ENCODE data around the gene CDC14A.
"Not testable (repeated sequence)": the region's sequence is repeated elsewhere in the genome, so short reads cannot be mapped to it uniquely, and the experiment has no call there.

The CDC14A gene

GRCh38 chr1:100362821-100363466 lies 10.6 kb downstream of the CDC14A start:
- no peak for DNase-seq (ENCODE audit: low read depth in 2 of 2)

GRCh38 chr1:100363831-100364230 lies 11.5 kb downstream of the CDC14A start:
- DNase-seq (ENCODE audit: low read depth in 2 of 2), result no peak

- no peak for DNase-seq (ENCODE audit: low read depth in 2 of 2)
Observed at GRCh38 chr1:100364697-100365096, 12.4 kb downstream of the CDC14A start.

GRCh38 chr1:100366209-100366525 lies 13.9 kb downstream of the CDC14A start:
- no peak for DNase-seq (ENCODE audit: low read depth in 2 of 2)

- DNase-seq (ENCODE audit: low read depth in 2 of 2), result not testable (repeated sequence)
Observed at GRCh38 chr1:100369339-100369738, 17.0 kb downstream of the CDC14A start.

- not testable (repeated sequence) for DNase-seq (ENCODE audit: low read depth in 2 of 2)
Observed at GRCh38 chr1:100373953-100374352, 21.6 kb downstream of the CDC14A start.

- not testable (repeated sequence) for DNase-seq (ENCODE audit: low read depth in 2 of 2)
Observed at GRCh38 chr1:100376890-100377289, 24.6 kb downstream of the CDC14A start.

GRCh38 chr1:100377590-100378361 lies 25.5 kb downstream of the CDC14A start:
- DNase-seq (ENCODE audit: low read depth in 2 of 2), result no peak

GRCh38 chr1:100378956-100379355 lies 26.6 kb downstream of the CDC14A start:
- DNase-seq (ENCODE audit: low read depth in 2 of 2), result no peak

GRCh38 chr1:100380635-100381034 lies 28.3 kb downstream of the CDC14A start:
- no peak for DNase-seq (ENCODE audit: low read depth in 2 of 2)

GRCh38 chr1:100382657-100383056 lies 30.4 kb downstream of the CDC14A start:
- no peak for DNase-seq (ENCODE audit: low read depth in 2 of 2)

GRCh38 chr1:100383743-100384405 lies 31.6 kb downstream of the CDC14A start:
- no peak for DNase-seq (ENCODE audit: low read depth in 2 of 2)

GRCh38 chr1:100387209-100387608 lies 34.9 kb downstream of the CDC14A start:
- no peak for DNase-seq (ENCODE audit: low read depth in 2 of 2)

- no peak for DNase-seq (ENCODE audit: low read depth in 2 of 2)
Observed at GRCh38 chr1:100387657-100388350, 35.5 kb downstream of the CDC14A start.

- DNase-seq (ENCODE audit: low read depth in 2 of 2), result no peak
Observed at GRCh38 chr1:100390531-100390930, 38.2 kb downstream of the CDC14A start.

GRCh38 chr1:100391675-100392074 lies 39.4 kb downstream of the CDC14A start:
- DNase-seq (ENCODE audit: low read depth in 2 of 2), result no peak

GRCh38 chr1:100392756-100393155 lies 40.5 kb downstream of the CDC14A start:
- DNase-seq (ENCODE audit: low read depth in 2 of 2), result no peak

GRCh38 chr1:100394285-100394684 lies 42.0 kb downstream of the CDC14A start:
- DNase-seq (ENCODE audit: low read depth in 2 of 2), result no peak

GRCh38 chr1:100395913-100396312 lies 43.6 kb downstream of the CDC14A start:
- DNase-seq (ENCODE audit: low read depth in 2 of 2), result no peak

GRCh38 chr1:100396651-100397050 lies 44.3 kb downstream of the CDC14A start:
- no peak for DNase-seq (ENCODE audit: low read depth in 2 of 2)

- DNase-seq (ENCODE audit: low read depth in 2 of 2), result no peak
Observed at GRCh38 chr1:100397681-100398080, 45.4 kb downstream of the CDC14A start.

GRCh38 chr1:100398648-100399047 lies 46.3 kb downstream of the CDC14A start:
- DNase-seq (ENCODE audit: low read depth in 2 of 2), result no peak

All from activated CD8-positive, alpha-beta memory T cell treated with anti-CD3 and anti-CD28 coated beads for 4 hours (primary cell).